Measurements from ENCODE around the gene VPS13D.
A peak's percentile ranks its signal among the peaks of the same experiment; 100 is the strongest.

VPS13D gene

DNA sequence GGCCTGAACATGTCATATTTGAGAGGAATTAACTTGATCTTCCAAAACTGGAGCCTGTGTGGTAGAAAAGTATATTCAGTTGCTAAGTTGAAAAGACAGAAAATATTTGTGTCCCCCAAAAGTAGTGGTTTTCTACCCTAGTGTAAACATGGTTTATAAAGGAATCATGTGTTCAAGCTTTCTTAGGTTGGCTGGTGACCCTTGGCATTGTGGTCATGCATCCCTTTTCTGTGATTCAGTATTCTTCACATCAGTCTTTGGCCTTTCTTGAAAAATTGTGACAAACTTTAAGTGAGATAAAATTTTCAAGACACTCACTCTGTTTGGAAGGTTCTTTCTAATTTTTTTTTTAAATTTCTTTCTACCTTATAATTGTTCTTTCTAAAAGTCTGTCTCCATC is 195.0 kb downstream of the VPS13D start:
- in situ Hi-C loops (cut with HindIII; ENCODE audit: low pct_ligation_motif_present, low pct_unique_long_range_greater_than_20kb, low sequenced_read_pairs), result no loop called here
- no peak for DNase-seq

GRCh38 chr1:12426030-12426429 is 196.2 kb downstream of the VPS13D start:
- DNase-seq, result no peak

GRCh38 chr1:12428334-12428733 is 198.5 kb downstream of the VPS13D start:
- in situ Hi-C loops (cut with HindIII; ENCODE audit: low pct_ligation_motif_present, low pct_unique_long_range_greater_than_20kb, low sequenced_read_pairs), result no loop called here

More at GRCh38 chr1:12426030-12426429, 196.2 kb downstream of the VPS13D start:
- in situ Hi-C loops (cut with HindIII; ENCODE audit: low pct_ligation_motif_present, low pct_unique_long_range_greater_than_20kb, low sequenced_read_pairs), result no loop called here

DNA sequence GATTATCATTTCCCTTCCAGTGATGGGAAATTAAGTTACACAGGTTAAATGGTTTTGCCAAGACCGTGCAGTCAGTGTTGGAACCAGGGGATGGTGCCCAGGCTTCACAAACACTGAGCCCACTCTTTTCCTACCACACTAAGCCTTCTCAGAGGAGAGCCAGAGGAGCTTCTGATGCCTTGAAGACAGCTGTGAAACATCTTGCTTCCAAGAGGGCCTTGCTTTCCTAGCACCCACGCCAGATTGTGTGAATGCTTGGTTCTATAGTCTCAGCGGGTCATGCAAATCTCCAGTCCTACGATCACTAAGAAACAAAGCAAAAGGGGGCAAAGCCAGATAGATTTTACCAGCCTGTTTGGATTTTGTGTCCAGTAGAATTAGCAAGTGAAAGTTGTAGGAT is 200.7 kb downstream of the VPS13D start:
- DNase-seq, result no peak
- in situ Hi-C loops (cut with HindIII; ENCODE audit: low pct_ligation_motif_present, low pct_unique_long_range_greater_than_20kb, low sequenced_read_pairs), result no loop called here

More at GRCh38 chr1:12428334-12428733, 198.5 kb downstream of the VPS13D start:
- DNase-seq, result no peak

DNA sequence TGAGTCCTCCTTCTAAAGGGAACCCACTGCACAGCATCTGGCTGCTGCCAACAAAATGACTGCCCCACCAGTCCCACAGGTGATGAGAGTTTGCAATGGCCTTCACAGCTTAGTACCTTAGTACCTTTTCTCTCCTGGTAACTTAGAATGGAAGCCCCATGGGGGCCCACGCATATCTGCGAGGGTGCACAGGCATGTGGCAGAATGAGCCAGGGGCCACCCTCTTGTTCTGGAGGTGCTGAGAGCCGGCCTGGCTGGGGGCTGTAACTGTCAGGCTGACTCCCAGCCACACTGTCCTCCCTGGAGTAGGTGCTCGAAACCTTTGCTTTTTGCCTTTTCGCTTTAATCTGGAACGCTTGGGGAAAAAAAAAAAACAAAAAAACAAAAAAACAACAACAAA is 203.1 kb downstream of the VPS13D start:
- in situ Hi-C loops (cut with HindIII; ENCODE audit: low pct_ligation_motif_present, low pct_unique_long_range_greater_than_20kb, low sequenced_read_pairs), result no loop called here
- DNase-seq, result no peak

DNA sequence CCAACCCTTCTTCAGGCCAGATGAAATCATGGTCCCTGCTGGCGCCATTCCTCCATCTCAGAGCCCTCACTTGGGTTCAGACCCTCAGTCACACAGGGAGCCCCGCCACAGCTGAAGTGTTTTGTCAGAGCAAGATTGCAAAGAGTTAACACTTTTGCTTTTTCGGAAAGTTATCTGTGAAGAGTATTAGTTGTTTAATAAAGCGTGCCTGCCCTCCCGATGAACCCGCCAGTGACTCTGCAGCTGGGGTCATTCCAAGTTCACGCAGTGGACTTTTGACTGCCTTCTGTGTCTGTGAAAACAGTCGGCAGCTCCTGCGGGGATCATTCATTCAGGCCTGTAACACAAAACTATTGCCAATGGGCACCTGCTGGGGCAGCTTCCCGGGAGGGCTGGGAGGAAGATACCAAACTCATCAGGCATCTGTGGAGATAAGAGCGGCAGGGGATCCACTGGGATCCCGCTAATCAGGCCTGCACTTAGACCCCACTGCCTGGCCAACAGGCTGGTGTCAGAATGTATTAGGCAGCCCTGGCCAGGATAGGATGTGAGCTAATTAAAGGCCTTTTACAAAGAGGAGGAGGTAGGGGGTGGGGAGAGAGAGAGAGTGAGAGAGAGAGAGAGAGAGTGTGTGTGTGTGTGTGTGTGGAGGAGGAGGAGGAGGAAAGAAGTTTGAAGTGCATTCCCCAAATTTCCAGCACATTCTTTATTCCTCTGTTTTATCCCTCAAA is 203.7 kb downstream of the VPS13D start:
- no peak for DNase-seq
- in situ Hi-C loops (cut with HindIII; ENCODE audit: low pct_ligation_motif_present, low pct_unique_long_range_greater_than_20kb, low sequenced_read_pairs), result no loop called here

DNA sequence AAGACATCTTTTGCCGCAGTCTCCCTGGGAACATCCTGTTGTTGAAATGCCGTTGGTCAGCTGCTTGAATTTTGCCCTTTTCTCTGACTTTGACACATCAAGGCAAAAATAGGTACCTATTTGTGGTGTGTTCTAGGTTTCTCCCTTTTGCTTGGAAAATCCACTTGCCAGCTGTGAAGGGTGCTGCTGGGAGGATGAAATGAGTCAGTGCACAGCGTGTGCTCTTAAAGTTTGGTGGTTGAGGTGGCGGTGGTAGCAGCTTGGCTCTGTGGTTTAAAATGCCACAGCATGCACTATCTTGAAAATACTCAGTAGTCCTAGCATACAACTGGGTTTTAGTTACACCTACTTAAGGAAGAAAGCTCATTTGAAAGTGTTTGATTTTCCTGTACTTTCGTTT is 204.3 kb downstream of the VPS13D start:
- DNase-seq, result peak; percentile 46

GRCh38 chr1:12434686-12435085 is 204.9 kb downstream of the VPS13D start:
- in situ Hi-C loops (cut with HindIII; ENCODE audit: low pct_ligation_motif_present, low pct_unique_long_range_greater_than_20kb, low sequenced_read_pairs), result no loop called here
- no peak for DNase-seq

More for the DNA sequence above, 204.3 kb downstream of the VPS13D start:
- in situ Hi-C loops (cut with HindIII; ENCODE audit: low pct_ligation_motif_present, low pct_unique_long_range_greater_than_20kb, low sequenced_read_pairs), result no loop called here

- in situ Hi-C loops (cut with HindIII; ENCODE audit: low pct_ligation_motif_present, low pct_unique_long_range_greater_than_20kb, low sequenced_read_pairs), result no loop called here
- no peak for DNase-seq
Measured at GRCh38 chr1:12435639-12436344, 206.0 kb downstream of the VPS13D start.

DNA sequence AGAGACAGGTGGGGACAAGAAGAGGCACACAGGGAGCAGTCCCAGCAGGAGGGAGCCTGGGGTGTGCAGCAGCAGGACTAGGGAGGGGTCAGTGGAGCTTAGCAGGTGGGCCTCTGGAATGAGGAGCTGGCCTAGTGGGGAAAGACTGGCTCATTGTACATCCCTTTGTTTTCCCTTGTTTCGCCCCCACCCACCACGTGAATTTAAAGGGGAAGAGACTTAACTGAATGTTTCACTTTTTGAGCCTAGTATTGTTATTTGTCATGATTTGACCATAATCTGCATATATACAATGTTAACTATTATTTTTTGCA is 206.5 kb downstream of the VPS13D start:
- in situ Hi-C loops (cut with HindIII; ENCODE audit: low pct_ligation_motif_present, low pct_unique_long_range_greater_than_20kb, low sequenced_read_pairs), result no loop called here
- no peak for DNase-seq

- in situ Hi-C loops (cut with HindIII; ENCODE audit: low pct_ligation_motif_present, low pct_unique_long_range_greater_than_20kb, low sequenced_read_pairs), result no loop called here
- no peak for DNase-seq
Measured at GRCh38 chr1:12436817-12437599, 207.2 kb downstream of the VPS13D start.

GRCh38 chr1:12437629-12438028 is 207.8 kb downstream of the VPS13D start:
- in situ Hi-C loops (cut with HindIII; ENCODE audit: low pct_ligation_motif_present, low pct_unique_long_range_greater_than_20kb, low sequenced_read_pairs), result no loop called here
- DNase-seq, result no peak

- no peak for DNase-seq
- in situ Hi-C loops (cut with HindIII; ENCODE audit: low pct_ligation_motif_present, low pct_unique_long_range_greater_than_20kb, low sequenced_read_pairs), result no loop called here
Measured at GRCh38 chr1:12438349-12438924, 208.6 kb downstream of the VPS13D start.

DNA sequence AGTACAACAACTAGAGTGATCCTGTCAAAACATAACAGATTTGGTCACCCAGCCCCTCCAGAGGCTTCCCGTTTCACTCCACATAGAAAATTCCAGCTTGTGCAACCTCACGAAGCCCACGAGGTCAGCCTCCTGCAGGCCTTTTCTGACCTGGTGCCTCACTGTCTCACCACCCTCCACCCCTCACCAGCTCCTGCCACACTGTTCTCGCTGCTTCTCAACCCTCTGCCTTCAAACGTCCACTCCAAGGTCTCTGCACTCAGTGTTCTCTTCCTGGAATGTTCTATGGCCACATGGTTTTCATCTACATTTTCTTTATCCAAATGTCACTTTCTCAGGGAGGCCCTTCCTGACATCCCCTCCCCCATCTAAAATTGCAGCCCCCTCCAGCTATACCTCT is 209.2 kb downstream of the VPS13D start:
- DNase-seq, result no peak
- in situ Hi-C loops (cut with HindIII; ENCODE audit: low pct_ligation_motif_present, low pct_unique_long_range_greater_than_20kb, low sequenced_read_pairs), result no loop called here

GRCh38 chr1:12441414-12442105 is 211.7 kb downstream of the VPS13D start:
- in situ Hi-C loops (cut with HindIII; ENCODE audit: low pct_ligation_motif_present, low pct_unique_long_range_greater_than_20kb, low sequenced_read_pairs), result no loop called here
- DNase-seq, result no peak

- DNase-seq, result no peak
- in situ Hi-C loops (cut with HindIII; ENCODE audit: low pct_ligation_motif_present, low pct_unique_long_range_greater_than_20kb, low sequenced_read_pairs), result no loop called here
Measured at GRCh38 chr1:12442217-12442616, 212.4 kb downstream of the VPS13D start.

DNA sequence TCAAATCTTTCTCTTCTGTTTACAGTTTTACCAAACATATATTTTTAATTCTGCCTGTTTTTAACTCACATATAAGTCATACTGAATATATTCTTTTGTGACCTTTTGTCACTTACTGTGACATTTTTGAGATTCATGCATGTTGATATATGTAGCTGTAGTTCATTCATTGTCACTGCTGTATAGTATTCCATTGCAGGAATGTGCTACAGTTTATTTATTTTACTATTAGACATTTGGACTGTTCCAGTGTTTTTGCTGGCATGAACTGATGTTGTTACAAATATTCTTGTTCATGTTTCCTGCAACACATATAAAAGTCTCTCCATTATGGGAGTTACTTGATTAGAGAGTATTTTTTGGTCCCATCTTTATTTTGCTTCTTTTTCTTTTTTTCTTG is 213.3 kb downstream of the VPS13D start:
- in situ Hi-C loops (cut with HindIII; ENCODE audit: low pct_ligation_motif_present, low pct_unique_long_range_greater_than_20kb, low sequenced_read_pairs), result no loop called here
- DNase-seq, result no peak

GRCh38 chr1:12444329-12444841 is 214.6 kb downstream of the VPS13D start:
- no peak for DNase-seq
- in situ Hi-C loops (cut with HindIII; ENCODE audit: low pct_ligation_motif_present, low pct_unique_long_range_greater_than_20kb, low sequenced_read_pairs), result no loop called here
